Vagina (tissue), 2 donors: Measurements from ENCODE around the gene SBF2. TPM values are rescaled to one million over a fixed set of nuclear protein-coding genes. Genes with fewer than 3 reads are reported as not detected.

Source experiments
- DNase-seq, 2 donors: peaks; one replicate each; pipeline ENCODE4 v3.0.0-alpha.2; 2017; ENCODE audit errors: extremely low spot score in 2 of 2
- H3K27ac ChIP-seq: fragments of 200-600 bp; sonication (generic); one replicate; pipeline ENCODE4 v1.5.1; 2019
- H3K27me3 ChIP-seq: fragments of 200-600 bp; sonication (generic); one replicate; pipeline ENCODE4 v1.5.1; 2019
- H3K36me3 ChIP-seq, 2 donors: fragments of 200-600 bp; sonication (generic); one replicate each; pipeline ENCODE4 v1.5.1; 2017 to 2019
- H3K4me1 ChIP-seq: fragments of 200-600 bp; sonication (generic); one replicate; pipeline ENCODE4 v1.5.1; 2019
- H3K4me3 ChIP-seq, 2 donors: fragments of 200-600 bp; sonication (generic); 1 replicate in 1 of 2; 2 replicates in 1 of 2; pipeline ENCODE4 v1.5.1; 2016 to 2019
- H3K9me3 ChIP-seq: fragments of 200-600 bp; sonication (generic); one replicate; pipeline ENCODE4 v1.5.1; 2019
- CTCF ChIP-seq, 3 experiments: fragments of 450-650 bp in 2 of 3; fragments of 200-600 bp in 1 of 3; sonication (generic) in 1 of 3; IDR thresholded peaks; one replicate each; pipeline ENCODE4 v1.5.1; 2017 to 2019; ENCODE audit warnings: antibody characterized with exemption in 3 of 3, mild to moderate bottlenecking in 2 of 3, moderate library complexity in 2 of 3
- POLR2A ChIP-seq, 2 donors: fragments of 450-650 bp; IDR thresholded peaks; one replicate each; pipeline ENCODE4 v1.6.1; 2017; ENCODE audit warnings: antibody characterized with exemption in 2 of 2, mild to moderate bottlenecking in 2 of 2, moderate library complexity in 2 of 2
- POLR2AphosphoS5 ChIP-seq, 2 donors: sonication (generic); formaldehyde crosslinking; IDR thresholded peaks; one replicate each; pipeline ENCODE4 v1.9.0; 2017; ENCODE audit warnings: antibody characterized with exemption in 2 of 2, mild to moderate bottlenecking in 2 of 2, low read depth in 1 of 2; ENCODE audit not compliant: insufficient read depth in 1 of 2
- intact Hi-C: fragments of 100-400 bp; cut with DNase I; formaldehyde crosslinking; loops from one replicate; pipeline ENCODE4 v1.15.1; 2023
- total RNA-seq: library from RNA; depleted of rRNA; stranded (reverse); fragments of >200 nt; gene quantifications from one replicate; pipeline ENCODE4 v1.2.3, GENCODE V29; 2016

SBF2 gene
- total RNA-seq, 1 donor from 2014 or later, result 69.5 TPM

GRCh38 chr11:10051868-10052586, 242.0 kb downstream of the SBF2 start:
- no peak for DNase-seq
- Histone ChIP-seq H3K4me1 (no peaks in the 10 kb centered on the region), H3K27ac (no peak overlapping the region), H3K36me3 (no peaks in the 10 kb centered on the region), H3K27me3 (no peaks in the 10 kb centered on the region), H3K4me3 (no peak overlapping the region), H3K9me3 (no peaks in the 10 kb centered on the region)
- intact Hi-C loops, result no loop called here
- TF ChIP-seq POLR2AphosphoS5 (IDR thresholded peaks at IDR 0.05; ENCODE audit: insufficient read depth in 1 of 2, low read depth in 1 of 2), result no peak
- TF ChIP-seq POLR2A (IDR thresholded peaks at IDR 0.05), result no peak
- no peak for TF ChIP-seq CTCF (IDR thresholded peaks at IDR 0.05)

- Histone ChIP-seq H3K36me3 (no peaks in the 10 kb centered on the region), H3K4me1 (no peaks in the 10 kb centered on the region), H3K27me3 (no peaks in the 10 kb centered on the region), H3K9me3 (no peaks in the 10 kb centered on the region), H3K4me3 (no peak overlapping the region), H3K27ac (no peak overlapping the region)
- no peak for TF ChIP-seq POLR2A (IDR thresholded peaks at IDR 0.05)
- no peak for TF ChIP-seq POLR2AphosphoS5 (IDR thresholded peaks at IDR 0.05; ENCODE audit: insufficient read depth in 1 of 2, low read depth in 1 of 2)
- TF ChIP-seq CTCF (IDR thresholded peaks at IDR 0.05), result no peak
- DNase-seq, result no peak
- intact Hi-C loops, result no loop called here
Measured at GRCh38 chr11:10050561-10050960, 243.5 kb downstream of the SBF2 start.

- Histone ChIP-seq H3K27me3 (no peaks in the 10 kb centered on the region), H3K9me3 (peaks cover 3% of the 10 kb centered on the region), H3K36me3 (no peaks in the 10 kb centered on the region), H3K27ac (no peak overlapping the region), H3K4me1 (no peaks in the 10 kb centered on the region), H3K4me3 (no peak overlapping the region)
- TF ChIP-seq CTCF (IDR thresholded peaks at IDR 0.05), result no peak
- no peak for TF ChIP-seq POLR2AphosphoS5 (IDR thresholded peaks at IDR 0.05; ENCODE audit: insufficient read depth in 1 of 2, low read depth in 1 of 2)
- no peak for TF ChIP-seq POLR2A (IDR thresholded peaks at IDR 0.05)
- no peak for DNase-seq
- intact Hi-C loops, result no loop called here
Measured at GRCh38 chr11:10049756-10050155, 244.3 kb downstream of the SBF2 start.

- no peak overlapping the region for H3K4me3 ChIP-seq
- TF ChIP-seq POLR2AphosphoS5 (IDR thresholded peaks at IDR 0.05; ENCODE audit: insufficient read depth in 1 of 2, low read depth in 1 of 2) (no peak), CTCF (IDR thresholded peaks at IDR 0.05) (no peak), POLR2A (IDR thresholded peaks at IDR 0.05) (no peak)
- no peak overlapping the region for H3K27ac ChIP-seq
- no peaks in the 10 kb centered on the region for H3K27me3 ChIP-seq
- H3K36me3 ChIP-seq, result no peaks in the 10 kb centered on the region
- intact Hi-C loops, result no loop called here
- H3K9me3 ChIP-seq, result peaks cover 8% of the 10 kb centered on the region
- no peaks in the 10 kb centered on the region for H3K4me1 ChIP-seq
- no peak for DNase-seq
Measured at GRCh38 chr11:10048350-10048749, 245.7 kb downstream of the SBF2 start.

- no peaks in the 10 kb centered on the region for H3K4me1 ChIP-seq
- no peaks in the 10 kb centered on the region for H3K27me3 ChIP-seq
- TF ChIP-seq POLR2AphosphoS5 (IDR thresholded peaks at IDR 0.05; ENCODE audit: insufficient read depth in 1 of 2, low read depth in 1 of 2) (no peak), CTCF (IDR thresholded peaks at IDR 0.05) (no peak), POLR2A (IDR thresholded peaks at IDR 0.05) (no peak)
- no peak overlapping the region for H3K4me3 ChIP-seq
- no peaks in the 10 kb centered on the region for H3K36me3 ChIP-seq
- intact Hi-C loops, result no loop called here
- peaks cover 8% of the 10 kb centered on the region for H3K9me3 ChIP-seq
- no peak overlapping the region for H3K27ac ChIP-seq
- DNase-seq, result no peak
Measured at GRCh38 chr11:10044618-10045017, 249.4 kb downstream of the SBF2 start.
